Breast epithelium (tissue), 4 donors: ENCODE results near the gene DAPK1. TPM values are rescaled to one million over a fixed set of nuclear protein-coding genes. Genes with fewer than 3 reads are reported as not detected.

Experiments used
- DNase-seq, 2 donors: peaks; one replicate each; pipeline ENCODE4 v3.0.0-alpha.2; 2019; ENCODE audit warnings: low spot score in 2 of 2
- H3K27ac ChIP-seq, 2 donors: fragments of 200-600 bp; sonication (generic) in 1 of 2; one replicate each; pipeline ENCODE4 v1.5.1; 2016 to 2019; ENCODE audit warnings: mild to moderate bottlenecking in 1 of 2
- H3K27me3 ChIP-seq, 2 donors: fragments of 200-600 bp; sonication (generic) in 1 of 2; one replicate each; pipeline versions ENCODE4 v1.5.1 to v1.6.0; 2017 to 2019; ENCODE audit warnings: control low read depth in 1 of 2, mild to moderate bottlenecking in 1 of 2
- H3K36me3 ChIP-seq: fragments of 200-600 bp; one replicate; pipeline ENCODE4 v1.5.1; 2019
- H3K4me1 ChIP-seq, 2 donors: fragments of 200-600 bp; sonication (generic); one replicate each; pipeline ENCODE4 v1.5.1; 2016 to 2019; ENCODE audit warnings: control low read depth in 1 of 2
- H3K4me3 ChIP-seq, 3 donors: fragments of 200-600 bp; sonication (generic); 1 replicate in 2 of 3; 2 replicates in 1 of 3; pipeline ENCODE4 v1.5.1; 2016 to 2019; ENCODE audit warnings: mild to moderate bottlenecking in 3 of 3, moderate library complexity in 2 of 3
- H3K9me3 ChIP-seq, 2 donors: fragments of 200-600 bp; sonication (generic) in 1 of 2; one replicate each; pipeline ENCODE4 v1.5.1; 2016 to 2019; ENCODE audit warnings: control low read depth in 1 of 2
- CTCF ChIP-seq, 3 donors: fragments of 450-650 bp; IDR thresholded peaks; one replicate each; pipeline ENCODE4 v1.5.1; 2016 to 2017; ENCODE audit warnings: antibody characterized with exemption in 3 of 3, mild to moderate bottlenecking in 3 of 3, moderate library complexity in 3 of 3
- POLR2A ChIP-seq: fragments of 450-650 bp; IDR thresholded peaks from one replicate; pipeline ENCODE4 v1.6.1; 2016; ENCODE audit warnings: antibody characterized with exemption, mild to moderate bottlenecking, moderate library complexity
- POLR2AphosphoS5 ChIP-seq, 3 donors: sonication (generic); formaldehyde crosslinking; IDR thresholded peaks; one replicate each; pipeline ENCODE4 v1.6.1; 2017; ENCODE audit warnings: antibody characterized with exemption in 3 of 3
- intact Hi-C: fragments of 100-400 bp; cut with DNase I; formaldehyde crosslinking; loops from one replicate; pipeline ENCODE4 v1.15.1; 2023; ENCODE audit warnings: low total_unique reads
- total RNA-seq, 3 donors: library from RNA; depleted of rRNA; stranded (reverse); fragments of >200 nt; gene quantifications; one replicate each; pipeline ENCODE4 v1.1.0, GENCODE V29; 2016

DAPK1 gene
- total RNA-seq, 3 donors from 2014 or later = 14.7 to 42.6 (median 34.5) TPM

DNA sequence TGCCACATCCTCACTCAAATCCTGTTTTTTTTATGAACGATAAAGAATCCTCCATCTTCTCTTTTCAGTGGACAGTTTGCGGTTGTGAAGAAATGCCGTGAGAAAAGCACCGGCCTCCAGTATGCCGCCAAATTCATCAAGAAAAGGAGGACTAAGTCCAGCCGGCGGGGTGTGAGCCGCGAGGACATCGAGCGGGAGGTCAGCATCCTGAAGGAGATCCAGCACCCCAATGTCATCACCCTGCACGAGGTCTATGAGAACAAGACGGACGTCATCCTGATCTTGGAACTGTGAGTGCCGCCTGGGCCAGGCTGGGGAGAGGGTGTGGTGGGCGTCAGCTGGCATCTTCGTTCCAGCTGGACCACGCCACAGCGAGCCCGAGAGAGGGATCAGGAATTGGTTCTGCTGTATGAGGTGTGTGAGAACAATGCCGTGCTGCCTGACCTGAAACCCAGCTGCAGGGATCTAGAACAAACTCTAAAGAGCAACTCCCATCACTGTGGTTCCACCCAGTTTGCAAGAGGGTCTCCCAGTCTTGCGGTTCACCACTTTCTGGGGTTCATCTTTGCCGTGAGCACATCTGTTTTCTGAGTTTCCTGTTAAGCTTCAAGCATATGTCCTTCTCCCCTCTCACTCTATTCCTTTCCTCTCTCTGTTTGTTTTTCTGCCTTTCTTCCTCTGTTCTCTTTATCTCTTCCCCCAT, 107.4 kb downstream of the DAPK1 start:
- Histone ChIP-seq H3K27me3 (peaks cover 0 to 8% of the 10 kb centered on the region in 2 donors), H3K4me1 (no peaks in the 10 kb centered on the region), H3K36me3 (no peaks in the 10 kb centered on the region), H3K4me3 (no peak overlapping the region), H3K27ac (no peak overlapping the region), H3K9me3 (no peaks in the 10 kb centered on the region)
- intact Hi-C loops = no loop called here
- DNase-seq = no peak
- TF ChIP-seq CTCF (IDR thresholded peaks at IDR 0.05) = no peak
- TF ChIP-seq POLR2A = no peak
- TF ChIP-seq POLR2AphosphoS5 (IDR thresholded peaks at IDR 0.05) = no peak

DNA sequence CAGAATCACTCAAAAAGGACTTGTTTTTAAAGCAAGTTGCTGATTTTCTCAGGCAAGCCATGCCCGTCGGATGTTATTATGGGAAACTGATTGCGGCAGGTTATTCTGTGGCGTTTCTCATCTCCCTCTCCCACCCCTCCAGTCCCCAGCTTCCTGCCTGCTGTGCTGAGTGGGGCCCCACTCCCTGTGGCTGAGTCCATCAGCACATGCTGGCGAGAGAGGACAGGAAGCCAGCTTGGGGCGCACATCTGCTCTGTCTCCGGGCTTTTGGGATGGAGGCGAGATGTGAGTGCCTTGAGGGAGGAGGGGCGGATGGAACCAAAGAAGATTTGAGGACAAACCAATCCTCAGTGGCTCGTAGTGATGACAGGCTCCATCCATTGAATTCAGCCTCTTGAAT, 108.0 kb downstream of the DAPK1 start:
- Histone ChIP-seq H3K4me1 (no peaks in the 10 kb centered on the region), H3K27me3 (peaks cover 0 to 8% of the 10 kb centered on the region in 2 donors), H3K27ac (no peak overlapping the region), H3K9me3 (no peaks in the 10 kb centered on the region), H3K36me3 (no peaks in the 10 kb centered on the region), H3K4me3 (no peak overlapping the region)
- intact Hi-C loops = no loop called here
- TF ChIP-seq POLR2AphosphoS5 (IDR thresholded peaks at IDR 0.05) (no peak), CTCF (IDR thresholded peaks at IDR 0.05) (no peak), POLR2A (no peak)
- no peak for DNase-seq

DNA sequence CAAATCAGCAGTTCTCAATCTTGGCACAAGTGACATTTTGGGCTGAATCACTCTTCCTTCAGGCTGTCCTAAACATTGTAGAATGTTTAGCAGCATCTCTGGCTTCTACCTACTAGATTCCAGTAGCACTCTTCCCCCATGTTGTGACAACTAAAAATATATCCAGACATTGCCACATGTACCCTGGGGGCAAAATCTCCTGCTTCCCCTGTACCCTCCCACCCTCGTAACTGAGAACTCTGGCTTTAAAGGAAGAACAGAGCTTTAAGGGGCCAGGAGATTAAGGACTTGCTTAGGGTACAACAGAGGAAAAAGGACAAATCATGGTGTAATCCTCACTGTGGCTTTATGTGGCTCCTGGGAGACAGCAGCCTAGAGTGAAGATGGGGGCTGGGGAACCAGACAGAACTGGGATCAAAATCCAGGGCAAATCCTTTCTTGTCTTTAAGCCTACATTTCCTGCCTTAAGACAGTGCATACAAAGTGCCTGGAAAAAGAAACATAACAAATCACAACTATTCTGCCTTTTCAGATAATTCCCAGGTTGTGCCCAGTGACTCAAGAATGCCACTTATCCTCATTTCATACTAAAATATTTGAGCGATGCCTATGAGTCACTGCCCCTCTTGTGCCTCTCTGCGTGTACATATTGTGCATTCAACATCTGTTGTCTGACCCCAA, 109.3 kb downstream of the DAPK1 start:
- no peak for DNase-seq
- Histone ChIP-seq H3K9me3 (no peaks in the 10 kb centered on the region), H3K4me1 (no peaks in the 10 kb centered on the region), H3K36me3 (no peaks in the 10 kb centered on the region), H3K27me3 (peaks cover 0 to 8% of the 10 kb centered on the region in 2 donors), H3K27ac (no peak overlapping the region), H3K4me3 (no peak overlapping the region)
- TF ChIP-seq CTCF (IDR thresholded peaks at IDR 0.05) (no peak), POLR2A (no peak), POLR2AphosphoS5 (IDR thresholded peaks at IDR 0.05) (no peak)
- intact Hi-C loops = no loop called here

DNA sequence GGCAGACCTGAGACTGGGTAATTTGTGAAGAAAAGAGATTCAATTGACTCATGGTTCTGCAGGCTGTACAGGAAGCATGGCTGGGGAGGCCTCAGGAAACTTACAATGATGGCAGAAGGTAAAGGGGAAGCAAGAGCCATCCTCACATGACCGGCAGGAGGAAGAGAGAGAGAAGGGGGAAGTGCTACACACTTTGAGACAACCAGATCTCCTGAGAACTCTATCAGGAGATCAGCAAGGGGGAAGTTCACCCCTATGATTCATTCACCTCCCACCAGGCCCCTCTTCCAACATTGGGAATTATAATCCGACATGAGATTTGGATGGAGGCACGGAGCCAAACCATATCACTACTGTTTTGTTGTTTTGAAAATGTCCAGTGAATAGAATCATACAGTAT, 110.2 kb downstream of the DAPK1 start:
- intact Hi-C loops = no loop called here
- Histone ChIP-seq H3K4me1 (no peaks in the 10 kb centered on the region), H3K9me3 (no peaks in the 10 kb centered on the region), H3K27me3 (peaks cover 0 to 8% of the 10 kb centered on the region in 2 donors), H3K4me3 (no peak overlapping the region), H3K36me3 (no peaks in the 10 kb centered on the region), H3K27ac (no peak overlapping the region)
- TF ChIP-seq CTCF (IDR thresholded peaks at IDR 0.05) (no peak), POLR2AphosphoS5 (IDR thresholded peaks at IDR 0.05) (no peak), POLR2A (no peak)
- DNase-seq = no peak

- DNase-seq = no peak
- Histone ChIP-seq H3K9me3 (no peaks in the 10 kb centered on the region), H3K4me1 (no peaks in the 10 kb centered on the region), H3K36me3 (no peaks in the 10 kb centered on the region), H3K27me3 (peaks cover 0 to 8% of the 10 kb centered on the region in 2 donors), H3K27ac (no peak overlapping the region), H3K4me3 (no peak overlapping the region)
- TF ChIP-seq POLR2A (no peak), POLR2AphosphoS5 (IDR thresholded peaks at IDR 0.05) (no peak), CTCF (IDR thresholded peaks at IDR 0.05) (no peak)
- intact Hi-C loops = no loop called here
Measured at GRCh38 chr9:87609002-87609401, 111.3 kb downstream of the DAPK1 start.
